GM21367 (cell line): Measurements from ENCODE around the gene NTSR2.

ENCODE experiments used
- ATAC-seq: cut with Tn5 transposase; IDR thresholded peaks from one replicate; pipeline ENCODE4 v1.9.1; 2021; ENCODE audit not compliant: unreplicated experiment

Gene NTSR2

GRCh38 chr2:11630855-11631254, 39.1 kb downstream of the NTSR2 start:
- ATAC-seq, result no peak

GRCh38 chr2:11629851-11630250, 40.1 kb downstream of the NTSR2 start:
- no peak for ATAC-seq

- no peak for ATAC-seq
Observed at GRCh38 chr2:11629215-11629614, 40.8 kb downstream of the NTSR2 start.

- ATAC-seq, result no peak
Observed at GRCh38 chr2:11628675-11629074, 41.3 kb downstream of the NTSR2 start.

GRCh38 chr2:11625671-11626070, 44.3 kb downstream of the NTSR2 start:
- ATAC-seq, result no peak

- ATAC-seq, result no peak
Observed at GRCh38 chr2:11624893-11625292, 45.1 kb downstream of the NTSR2 start.

- no peak for ATAC-seq
Observed at GRCh38 chr2:11622611-11623010, 47.4 kb downstream of the NTSR2 start.

- ATAC-seq, result no peak
Observed at GRCh38 chr2:11621410-11621809, 48.6 kb downstream of the NTSR2 start.

GRCh38 chr2:11618708-11619062, 51.3 kb downstream of the NTSR2 start:
- no peak for ATAC-seq

GRCh38 chr2:11617984-11618707, 51.8 kb downstream of the NTSR2 start:
- ATAC-seq, result no peak

- ATAC-seq, result no peak
Observed at GRCh38 chr2:11617527-11617926, 52.5 kb downstream of the NTSR2 start.

- ATAC-seq, result no peak
Observed at GRCh38 chr2:11616851-11617415, 53.1 kb downstream of the NTSR2 start.

- ATAC-seq, result no peak
Observed at GRCh38 chr2:11616097-11616687, 53.8 kb downstream of the NTSR2 start.

GRCh38 chr2:11615209-11615608, 54.8 kb downstream of the NTSR2 start:
- no peak for ATAC-seq

GRCh38 chr2:11613297-11613696, 56.7 kb downstream of the NTSR2 start:
- ATAC-seq, result no peak

- ATAC-seq, result no peak
Observed at GRCh38 chr2:11612553-11613215, 57.3 kb downstream of the NTSR2 start.

- no peak for ATAC-seq
Observed at GRCh38 chr2:11611251-11611650, 58.7 kb downstream of the NTSR2 start.

GRCh38 chr2:11610624-11611242, 59.3 kb downstream of the NTSR2 start:
- ATAC-seq, result no peak
